Memory B cell (primary cell): Measurements from ENCODE around the gene RARRES2.
"Not testable (repeated sequence)": the region's sequence is repeated elsewhere in the genome, so short reads cannot be mapped to it uniquely, and the experiment has no call there.

ENCODE experiments used
- ATAC-seq: fragments of 150-1000 bp; cut with Tn5 transposase; 2 replicates; pipeline ENCODE4 v1.10.0; 2021; ENCODE audit warnings: low read depth, mild to moderate bottlenecking, moderate library complexity
- DNase-seq, 2 donors: peaks; one replicate each; pipeline ENCODE4 v3.0.0; 2022; ENCODE audit warnings: low spot score in 2 of 2
- H3K27ac Mint-ChIP-seq: one replicate; pipeline ENCODE4 v1.8.0; 2022; ENCODE audit warnings: mild to moderate bottlenecking, moderate library complexity, mixed read lengths
- H3K27me3 Mint-ChIP-seq: one replicate; pipeline ENCODE4 v1.8.0; 2022; ENCODE audit warnings: mixed read lengths
- H3K36me3 Mint-ChIP-seq: one replicate; pipeline ENCODE4 v1.8.0; 2022; ENCODE audit warnings: mild to moderate bottlenecking, mixed read lengths
- H3K4me1 Mint-ChIP-seq: one replicate; pipeline ENCODE4 v1.8.0; 2022; ENCODE audit warnings: mixed read lengths
- H3K4me3 Mint-ChIP-seq: one replicate; pipeline ENCODE4 v1.8.0; 2022; ENCODE audit warnings: mild to moderate bottlenecking, moderate library complexity, mixed read lengths
- H3K9me3 Mint-ChIP-seq: one replicate; pipeline ENCODE4 v1.8.0; 2022; ENCODE audit warnings: mixed read lengths

RARRES2 gene

GRCh38 chr7:150316987-150317386 lies 24.4 kb downstream of the RARRES2 start:
- H3K4me3 Mint-ChIP-seq, H3K4me1 Mint-ChIP-seq, DNase-seq, H3K9me3 Mint-ChIP-seq, H3K36me3 Mint-ChIP-seq, ATAC-seq, H3K27me3 Mint-ChIP-seq, H3K27ac Mint-ChIP-seq: not testable (repeated sequence)

GRCh38 chr7:150314639-150315239 lies 26.7 kb downstream of the RARRES2 start:
- no peak overlapping the region for H3K4me3 Mint-ChIP-seq
- no peaks in the 10 kb centered on the region for H3K27me3 Mint-ChIP-seq
- no peaks in the 10 kb centered on the region for H3K9me3 Mint-ChIP-seq
- DNase-seq (no peak), ATAC-seq (no peak)
- peaks cover 7% of the 10 kb centered on the region for H3K36me3 Mint-ChIP-seq
- H3K4me1 Mint-ChIP-seq, result no peaks in the 10 kb centered on the region
- H3K27ac Mint-ChIP-seq, result no peak overlapping the region

DNA sequence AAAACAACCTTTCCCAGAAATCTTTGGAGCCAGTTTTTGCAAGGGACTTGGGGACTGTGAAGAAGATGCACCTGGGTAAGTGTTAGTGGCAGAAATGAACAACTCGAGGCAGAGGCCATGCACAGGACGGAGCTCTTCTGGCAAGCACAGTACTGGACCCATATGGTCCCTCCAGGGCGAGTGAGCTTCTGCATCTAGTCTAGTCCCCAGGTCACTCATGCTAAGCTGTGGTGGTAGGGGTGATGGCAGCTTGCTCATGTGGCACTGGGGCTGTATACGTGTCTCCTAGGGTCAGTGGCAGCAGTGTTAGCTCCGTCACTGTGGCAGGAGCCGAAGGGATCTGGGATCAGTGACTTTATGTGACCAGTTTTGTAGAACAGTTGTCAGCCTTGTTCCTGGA lies 27.6 kb downstream of the RARRES2 start:
- H3K9me3 Mint-ChIP-seq, result no peaks in the 10 kb centered on the region
- no peaks in the 10 kb centered on the region for H3K4me1 Mint-ChIP-seq
- H3K4me3 Mint-ChIP-seq, result no peak overlapping the region
- peaks cover 7% of the 10 kb centered on the region for H3K36me3 Mint-ChIP-seq
- ATAC-seq (no peak), DNase-seq (no peak)
- H3K27ac Mint-ChIP-seq, result no peak overlapping the region
- H3K27me3 Mint-ChIP-seq, result no peaks in the 10 kb centered on the region

GRCh38 chr7:150313367-150313809 lies 28.0 kb downstream of the RARRES2 start:
- no peaks in the 10 kb centered on the region for H3K27me3 Mint-ChIP-seq
- no peak overlapping the region for H3K4me3 Mint-ChIP-seq
- ATAC-seq, result no peak
- H3K9me3 Mint-ChIP-seq, result no peaks in the 10 kb centered on the region
- no peak for DNase-seq
- no peaks in the 10 kb centered on the region for H3K4me1 Mint-ChIP-seq
- no peak overlapping the region for H3K27ac Mint-ChIP-seq
- peaks cover 10% of the 10 kb centered on the region for H3K36me3 Mint-ChIP-seq

- not testable (repeated sequence) for DNase-seq, ATAC-seq, H3K4me1 Mint-ChIP-seq, H3K4me3 Mint-ChIP-seq, H3K9me3 Mint-ChIP-seq, H3K27me3 Mint-ChIP-seq, H3K27ac Mint-ChIP-seq
- peaks cover 10% of the 10 kb centered on the region for H3K36me3 Mint-ChIP-seq
Measured at GRCh38 chr7:150312649-150313366, 28.6 kb downstream of the RARRES2 start.

- no peaks in the 10 kb centered on the region for H3K27me3 Mint-ChIP-seq
- no peak overlapping the region for H3K27ac Mint-ChIP-seq
- H3K4me1 Mint-ChIP-seq, result no peaks in the 10 kb centered on the region
- no peak for ATAC-seq
- no peak for DNase-seq
- no peak overlapping the region for H3K4me3 Mint-ChIP-seq
- H3K9me3 Mint-ChIP-seq, result peaks cover 1% of the 10 kb centered on the region
- H3K36me3 Mint-ChIP-seq, result peaks cover 10% of the 10 kb centered on the region
Measured at GRCh38 chr7:150311711-150312110, 29.7 kb downstream of the RARRES2 start.

GRCh38 chr7:150311146-150311545 lies 30.3 kb downstream of the RARRES2 start:
- ATAC-seq, result no peak
- no peak for DNase-seq
- no peak overlapping the region for H3K4me3 Mint-ChIP-seq
- no peaks in the 10 kb centered on the region for H3K4me1 Mint-ChIP-seq
- no peak overlapping the region for H3K27ac Mint-ChIP-seq
- peaks cover 10% of the 10 kb centered on the region for H3K36me3 Mint-ChIP-seq
- peaks cover 1% of the 10 kb centered on the region for H3K9me3 Mint-ChIP-seq
- no peaks in the 10 kb centered on the region for H3K27me3 Mint-ChIP-seq

GRCh38 chr7:150308575-150308974 lies 32.9 kb downstream of the RARRES2 start:
- no peak overlapping the region for H3K27ac Mint-ChIP-seq
- peaks cover 7% of the 10 kb centered on the region for H3K36me3 Mint-ChIP-seq
- H3K4me3 Mint-ChIP-seq, result no peak overlapping the region
- DNase-seq, result no peak
- no peaks in the 10 kb centered on the region for H3K4me1 Mint-ChIP-seq
- H3K9me3 Mint-ChIP-seq, result peaks cover 1% of the 10 kb centered on the region
- no peak for ATAC-seq
- H3K27me3 Mint-ChIP-seq, result no peaks in the 10 kb centered on the region

DNA sequence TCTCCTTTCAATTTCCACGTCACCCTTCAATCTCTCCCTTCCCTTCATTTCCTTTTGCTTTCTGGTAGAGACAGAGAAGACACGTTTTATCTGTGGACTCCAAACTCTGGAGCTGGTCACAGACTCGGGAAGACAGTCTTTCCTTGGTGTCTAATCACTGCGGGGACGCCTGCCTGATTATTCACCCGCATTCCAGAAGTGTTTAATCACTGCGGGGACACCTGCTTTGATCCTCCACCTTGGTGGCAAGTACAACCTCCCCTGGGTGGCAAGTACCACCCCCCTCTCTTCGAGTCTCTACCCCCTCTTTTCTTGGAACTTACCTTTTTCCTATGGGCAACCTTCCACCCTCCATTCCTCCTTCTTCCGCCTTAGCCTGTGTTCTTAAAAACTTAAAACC lies 33.5 kb downstream of the RARRES2 start:
- ATAC-seq (no peak), DNase-seq (no peak)
- H3K9me3 Mint-ChIP-seq, result peaks cover 1% of the 10 kb centered on the region
- H3K27me3 Mint-ChIP-seq, result no peaks in the 10 kb centered on the region
- H3K4me3 Mint-ChIP-seq, result no peak overlapping the region
- H3K27ac Mint-ChIP-seq, result no peak overlapping the region
- H3K36me3 Mint-ChIP-seq, result peaks cover 6% of the 10 kb centered on the region
- no peaks in the 10 kb centered on the region for H3K4me1 Mint-ChIP-seq

DNA sequence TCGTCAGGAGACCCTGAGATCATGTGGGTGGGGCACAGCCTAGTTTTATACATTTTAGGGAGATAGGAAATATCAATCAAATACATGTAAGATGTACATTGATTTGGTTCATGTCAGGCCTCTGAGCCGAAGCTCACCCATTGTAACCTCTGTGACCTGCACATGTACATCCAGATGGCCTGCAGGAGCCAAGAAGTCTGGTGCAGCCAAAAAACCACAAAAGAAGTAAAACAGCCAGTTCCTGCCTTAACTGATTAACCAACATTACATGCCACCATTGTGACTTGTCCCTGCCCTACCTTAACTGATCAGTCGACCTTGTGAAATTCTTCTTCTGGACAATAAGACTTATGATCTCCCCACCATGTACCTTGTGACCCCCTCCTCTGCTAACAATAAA lies 34.3 kb downstream of the RARRES2 start:
- Mint-ChIP-seq H3K27me3 (no peaks in the 10 kb centered on the region), H3K9me3 (peaks cover 1% of the 10 kb centered on the region), H3K4me3 (no peak overlapping the region), H3K4me1 (no peaks in the 10 kb centered on the region), H3K36me3 (peaks cover 6% of the 10 kb centered on the region), H3K27ac (no peak overlapping the region)
- ATAC-seq, result no peak
- no peak for DNase-seq

DNA sequence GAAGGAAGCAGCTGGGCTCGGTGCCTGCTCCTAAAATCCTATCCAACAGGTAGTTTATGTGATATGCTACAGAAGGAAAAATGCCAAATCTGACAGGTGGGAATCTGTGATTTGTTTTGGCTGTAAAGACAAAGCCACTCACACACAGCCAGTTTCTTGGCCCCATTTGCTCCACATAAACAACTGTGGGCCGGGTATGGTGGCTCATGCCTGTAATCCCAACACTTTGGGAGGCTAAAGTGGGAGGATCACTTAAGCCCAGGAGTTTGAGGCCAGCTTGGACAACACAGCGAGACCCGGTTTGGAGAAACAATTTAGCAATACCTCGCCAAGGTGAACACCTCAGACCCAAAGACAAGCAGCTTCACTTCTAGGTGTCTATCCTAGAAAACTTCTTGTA lies 35.1 kb downstream of the RARRES2 start:
- not testable (repeated sequence) for H3K9me3 Mint-ChIP-seq, H3K4me1 Mint-ChIP-seq, ATAC-seq, H3K36me3 Mint-ChIP-seq, H3K4me3 Mint-ChIP-seq, H3K27ac Mint-ChIP-seq, H3K27me3 Mint-ChIP-seq, DNase-seq

- not testable (repeated sequence) for H3K4me3 Mint-ChIP-seq, H3K4me1 Mint-ChIP-seq, H3K27me3 Mint-ChIP-seq, H3K27ac Mint-ChIP-seq, DNase-seq, H3K9me3 Mint-ChIP-seq, ATAC-seq, H3K36me3 Mint-ChIP-seq
Measured at GRCh38 chr7:150305903-150306284, 35.5 kb downstream of the RARRES2 start.

DNA sequence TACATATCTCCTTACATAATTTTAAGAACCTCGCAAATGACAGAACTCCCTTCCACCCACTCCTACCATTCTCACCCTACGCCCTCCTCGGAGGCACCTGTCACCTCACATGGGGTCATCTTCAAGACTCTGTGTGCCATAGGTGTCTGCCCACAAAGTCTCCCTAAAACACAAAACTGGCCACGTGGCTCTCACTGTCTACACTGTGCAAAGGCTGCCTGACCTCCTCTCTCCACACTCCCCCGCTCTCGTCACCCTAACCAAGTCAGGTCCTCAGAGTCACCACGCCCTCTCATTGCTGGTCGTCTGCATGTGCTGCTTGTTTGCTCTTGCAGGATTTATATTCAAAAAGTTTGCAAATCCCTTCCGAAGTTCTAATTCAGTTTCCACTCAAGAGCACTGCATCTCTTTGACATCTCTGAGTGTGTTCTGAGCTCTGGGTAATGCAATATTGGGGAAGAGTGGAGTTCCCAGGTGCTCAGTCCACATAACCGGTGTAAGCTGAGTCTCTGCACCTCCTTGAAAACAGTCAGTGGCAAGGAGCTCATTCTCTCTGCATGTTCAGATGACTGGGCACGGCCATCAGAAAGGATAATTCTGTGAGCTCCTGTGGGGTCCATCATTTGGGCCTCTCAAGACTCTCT lies 36.0 kb downstream of the RARRES2 start:
- H3K4me3 Mint-ChIP-seq, H3K4me1 Mint-ChIP-seq, H3K9me3 Mint-ChIP-seq, H3K27ac Mint-ChIP-seq, DNase-seq, ATAC-seq, H3K36me3 Mint-ChIP-seq, H3K27me3 Mint-ChIP-seq: not testable (repeated sequence)

GRCh38 chr7:150304499-150305258 lies 36.8 kb downstream of the RARRES2 start:
- ATAC-seq, H3K4me1 Mint-ChIP-seq, H3K4me3 Mint-ChIP-seq, H3K27me3 Mint-ChIP-seq, H3K9me3 Mint-ChIP-seq, H3K36me3 Mint-ChIP-seq, DNase-seq, H3K27ac Mint-ChIP-seq: not testable (repeated sequence)
